Keratinocyte (primary cell): ENCODE data around the gene CEBPZ. TPM values are rescaled to one million over a fixed set of nuclear protein-coding genes. Genes with fewer than 3 reads are reported as not detected.

Source experiments
- DNase-seq: peaks from one replicate; pipeline ENCODE4 v3.0.0-alpha.2; 2011; ENCODE audit warnings: low read depth, missing footprints, low spot score
- FAIRE-seq: peaks from 2 replicates; lab custom pipeline; 2011; peaks lifted over from hg19 to GRCh38; lab: Jason Lieb, UNC
- H2AFZ ChIP-seq: 2 replicates; pipeline ENCODE4 v1.6.0; 2012; ENCODE audit warnings: low read length, control low read depth, inconsistent platforms; ENCODE audit not compliant: control insufficient read depth
- H3K27ac ChIP-seq: 2 replicates; pipeline ENCODE4 v1.5.1; 2011; ENCODE audit warnings: low read length; ENCODE audit not compliant: control insufficient read depth, insufficient read depth
- H3K27me3 ChIP-seq: 3 replicates; pipeline ENCODE4 v1.6.0; 2011; ENCODE audit warnings: low read length; ENCODE audit not compliant: control insufficient read depth, insufficient read depth; ENCODE audit errors: extremely low read depth
- H3K36me3 ChIP-seq, 2 experiments: 2 replicates in 1 of 2; 3 replicates in 1 of 2; pipeline ENCODE4 v1.5.1; 2011; ENCODE audit warnings: low read length in 2 of 2, mild to moderate bottlenecking in 1 of 2; ENCODE audit not compliant: control insufficient read depth in 2 of 2, insufficient read depth in 2 of 2; ENCODE audit errors: extremely low read depth in 1 of 2
- H3K4me1 ChIP-seq: 3 replicates; pipeline ENCODE4 v1.5.1; 2011; ENCODE audit warnings: low read length; ENCODE audit not compliant: control insufficient read depth, insufficient read depth; ENCODE audit errors: extremely low read depth
- H3K4me2 ChIP-seq: 3 replicates; pipeline ENCODE4 v1.6.0; 2011; ENCODE audit warnings: low read depth, low read length; ENCODE audit not compliant: control insufficient read depth, insufficient read depth; ENCODE audit errors: extremely low read depth
- H3K4me3 ChIP-seq, 3 experiments: fragments of 200-600 bp in 1 of 3; sonication (generic) in 1 of 3; 2 replicates in 2 of 3; 3 replicates in 1 of 3; pipeline ENCODE4 v1.5.1; 2011 to 2016; ENCODE audit warnings: low read length in 3 of 3, mild to moderate bottlenecking in 3 of 3, control low read depth in 2 of 3, inconsistent platforms in 1 of 3, low read depth in 1 of 3, mixed read lengths in 1 of 3, mixed run types in 1 of 3, moderate library complexity in 1 of 3; ENCODE audit not compliant: control insufficient read depth in 2 of 3, insufficient read depth in 2 of 3; ENCODE audit errors: extremely low read depth in 1 of 3
- H3K79me2 ChIP-seq: 2 replicates; pipeline ENCODE4 v1.6.0; 2012; ENCODE audit warnings: low read length; ENCODE audit not compliant: control insufficient read depth, insufficient read depth
- H3K9ac ChIP-seq: 3 replicates; pipeline ENCODE4 v1.6.0; 2011; ENCODE audit warnings: low read length; ENCODE audit not compliant: control insufficient read depth, insufficient read depth; ENCODE audit errors: extremely low read depth
- H3K9me1 ChIP-seq: 3 replicates; pipeline ENCODE4 v1.6.0; 2011; ENCODE audit warnings: low read length; ENCODE audit not compliant: control insufficient read depth, insufficient read depth; ENCODE audit errors: extremely low read depth
- H3K9me3 ChIP-seq: 2 replicates; pipeline ENCODE4 v1.5.1; 2012; ENCODE audit warnings: low read depth, low read length; ENCODE audit not compliant: control insufficient read depth
- H4K20me1 ChIP-seq: 3 replicates; pipeline ENCODE4 v1.6.0; 2011; ENCODE audit warnings: low read length; ENCODE audit not compliant: control insufficient read depth, insufficient read depth; ENCODE audit errors: extremely low read depth
- EZH2 ChIP-seq: IDR thresholded peaks from one replicate; pipeline ENCODE4 v1.6.1; 2012; ENCODE audit warnings: inconsistent platforms, mild to moderate bottlenecking, low read length, moderate library complexity
- dilution Hi-C: fragments of 300-500 bp; cut with MboI; formaldehyde crosslinking; loops from one replicate; pipeline ENCODE4 v1.7.0; 2020; ENCODE audit warnings: low sequenced_read_pairs; ENCODE audit not compliant: extremely low pct_ligation_motif_present
- polyA plus RNA-seq, 5 experiments: library from polyadenylated mRNA; depleted of rRNA in 3 of 5; stranded (reverse) in 3 of 5; stranded (forward) in 1 of 5; unstranded in 1 of 5; fragments of >200 nt; gene quantifications; 1 replicate in 1 of 5; 2 replicates in 3 of 5; 3 replicates in 1 of 5; pipeline versions ENCODE4 v1.2.1 to v1.2.3, GENCODE V29; 2011 to 2012; ENCODE audit warnings: missing spikeins in 2 of 5, low read depth in 1 of 5, low replicate concordance in 1 of 5
- TF ChIP-seq, protein P1 (sequence below), 3 experiments: IDR thresholded peaks in 1 of 3; conservative IDR thresholded peaks in 1 of 3; optimal IDR thresholded peaks in 1 of 3; 2 replicates in 2 of 3; 3 replicates in 1 of 3; pipeline versions ENCODE3 to v1.5.1; 2011; ENCODE audit warnings: low read length in 3 of 3, mild to moderate bottlenecking in 3 of 3, moderate library complexity in 2 of 3, control low read depth in 1 of 3, inconsistent platforms in 1 of 3; ENCODE audit not compliant: insufficient read depth in 2 of 3; ENCODE audit errors: extremely low read depth in 1 of 3

CEBPZ gene
- polyA plus RNA-seq, 1 donor (not counting 4 experiments of a cell fraction or from before 2014, with no cell fraction given) = 33.8 TPM

DNA sequence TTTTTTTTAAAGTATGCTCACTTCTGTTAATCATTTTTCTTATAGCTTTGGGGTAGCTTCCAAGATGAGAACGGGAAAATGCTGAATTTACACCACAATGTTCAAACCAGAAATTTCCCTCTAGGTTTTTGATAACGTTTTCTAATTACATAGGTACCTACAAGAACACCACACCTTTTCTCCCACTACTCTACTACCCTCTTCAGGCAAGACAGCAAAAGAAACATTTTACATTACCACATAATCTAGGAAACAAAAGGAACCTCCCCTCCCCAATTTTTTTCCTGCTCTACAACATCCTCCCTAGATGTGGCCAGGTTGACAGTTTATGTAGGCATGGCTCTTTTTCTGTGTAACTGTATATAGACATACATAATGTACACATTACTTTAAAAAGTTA, 32.4 kb upstream of the CEBPZ start:
- TF ChIP-seq EZH2 = no peak
- TF ChIP-seq, protein P1, sequence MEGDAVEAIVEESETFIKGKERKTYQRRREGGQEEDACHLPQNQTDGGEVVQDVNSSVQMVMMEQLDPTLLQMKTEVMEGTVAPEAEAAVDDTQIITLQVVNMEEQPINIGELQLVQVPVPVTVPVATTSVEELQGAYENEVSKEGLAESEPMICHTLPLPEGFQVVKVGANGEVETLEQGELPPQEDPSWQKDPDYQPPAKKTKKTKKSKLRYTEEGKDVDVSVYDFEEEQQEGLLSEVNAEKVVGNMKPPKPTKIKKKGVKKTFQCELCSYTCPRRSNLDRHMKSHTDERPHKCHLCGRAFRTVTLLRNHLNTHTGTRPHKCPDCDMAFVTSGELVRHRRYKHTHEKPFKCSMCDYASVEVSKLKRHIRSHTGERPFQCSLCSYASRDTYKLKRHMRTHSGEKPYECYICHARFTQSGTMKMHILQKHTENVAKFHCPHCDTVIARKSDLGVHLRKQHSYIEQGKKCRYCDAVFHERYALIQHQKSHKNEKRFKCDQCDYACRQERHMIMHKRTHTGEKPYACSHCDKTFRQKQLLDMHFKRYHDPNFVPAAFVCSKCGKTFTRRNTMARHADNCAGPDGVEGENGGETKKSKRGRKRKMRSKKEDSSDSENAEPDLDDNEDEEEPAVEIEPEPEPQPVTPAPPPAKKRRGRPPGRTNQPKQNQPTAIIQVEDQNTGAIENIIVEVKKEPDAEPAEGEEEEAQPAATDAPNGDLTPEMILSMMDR (optimal IDR thresholded peaks at IDR 0.05 in 1 of 3, IDR thresholded peaks at IDR 0.05 in 1 of 3, conservative IDR thresholded peaks at IDR 0.05 in 1 of 3; ENCODE audit: extremely low read depth in 1 of 3, insufficient read depth in 2 of 3, low read length in 3 of 3) = no peak
- dilution Hi-C loops = no loop called here
- FAIRE-seq = no peak

GRCh38 chr2:37262522-37262921, 31.1 kb upstream of the CEBPZ start:
- no peaks in the 10 kb centered on the region for H3K9me3 ChIP-seq
- DNase-seq (no peak), FAIRE-seq (no peak)
- H3K27ac ChIP-seq = no peak overlapping the region
- H3K4me2 ChIP-seq = no peak overlapping the region
- H2AFZ ChIP-seq = no peak overlapping the region
- H3K27me3 ChIP-seq = no peaks in the 10 kb centered on the region
- no peak overlapping the region for H3K4me3 ChIP-seq
- peaks cover 3 to 5% of the 10 kb centered on the region in 2 experiments for H3K36me3 ChIP-seq
- no peaks in the 10 kb centered on the region for H4K20me1 ChIP-seq
- H3K79me2 ChIP-seq = no peaks in the 10 kb centered on the region
- TF ChIP-seq EZH2 = no peak
- TF ChIP-seq, protein P1 (optimal IDR thresholded peaks at IDR 0.05 in 1 of 3, IDR thresholded peaks at IDR 0.05 in 1 of 3, conservative IDR thresholded peaks at IDR 0.05 in 1 of 3; ENCODE audit: extremely low read depth in 1 of 3, insufficient read depth in 2 of 3, low read length in 3 of 3) = no peak
- H3K9ac ChIP-seq = no peak overlapping the region
- dilution Hi-C loops = no loop called here
- H3K9me1 ChIP-seq = no peaks in the 10 kb centered on the region
- H3K4me1 ChIP-seq = no peaks in the 10 kb centered on the region

More for the DNA sequence above, 32.4 kb upstream of the CEBPZ start:
- no peak overlapping the region for H3K27ac ChIP-seq
- H3K36me3 ChIP-seq = peaks cover 5 to 6% of the 10 kb centered on the region in 2 experiments
- no peak overlapping the region for H2AFZ ChIP-seq
- no peaks in the 10 kb centered on the region for H3K27me3 ChIP-seq
- H3K4me2 ChIP-seq = no peak overlapping the region
- no peak overlapping the region for H3K4me3 ChIP-seq
- H4K20me1 ChIP-seq = no peaks in the 10 kb centered on the region
- H3K9me1 ChIP-seq = no peaks in the 10 kb centered on the region
- DNase-seq = no peak
- no peaks in the 10 kb centered on the region for H3K9me3 ChIP-seq
- no peaks in the 10 kb centered on the region for H3K79me2 ChIP-seq
- H3K9ac ChIP-seq = no peak overlapping the region
- H3K4me1 ChIP-seq = no peaks in the 10 kb centered on the region
